Spleen (tissue), 11 donors: ENCODE results near the gene TEX13D. TPM values are rescaled to one million over a fixed set of nuclear protein-coding genes. Genes with fewer than 3 reads are reported as not detected.
A peak's percentile ranks its signal among the peaks of the same experiment; 100 is the strongest.

Source experiments
- DNase-seq: peaks from one replicate; pipeline ENCODE4 v3.0.0-alpha.2; 2020
- H3K27ac ChIP-seq, 8 donors: fragments of 200-600 bp; sonication (generic) in 7 of 8; 1 replicate in 4 of 8; 2 replicates in 4 of 8; pipeline versions ENCODE4 v1.5.0 to v1.8.0; 2016 to 2021; ENCODE audit warnings: inconsistent platforms in 4 of 8, mild to moderate bottlenecking in 4 of 8, moderate library complexity in 1 of 8
- H3K27me3 ChIP-seq, 7 donors: fragments of 200-600 bp; sonication (generic) in 6 of 7; replicated peaks in 1 of 7; 1 replicate in 4 of 7; 2 replicates in 3 of 7; pipeline versions ENCODE4 v1.5.0 to v1.8.0; 2016 to 2021; ENCODE audit warnings: inconsistent platforms in 3 of 7, mild to moderate bottlenecking in 1 of 7
- H3K36me3 ChIP-seq, 6 donors: fragments of 200-600 bp; sonication (generic) in 5 of 6; 1 replicate in 4 of 6; 2 replicates in 2 of 6; pipeline versions ENCODE4 v1.5.0 to v1.8.0; 2016 to 2021; ENCODE audit warnings: inconsistent platforms in 2 of 6
- H3K4me1 ChIP-seq, 6 donors: fragments of 200-600 bp; sonication (generic) in 5 of 6; 1 replicate in 3 of 6; 2 replicates in 3 of 6; pipeline versions ENCODE4 v1.5.0 to v1.8.0; 2016 to 2021; ENCODE audit warnings: inconsistent platforms in 3 of 6
- H3K4me3 ChIP-seq, 8 donors: fragments of 200-600 bp; sonication (generic) in 7 of 8; 1 replicate in 4 of 8; 2 replicates in 4 of 8; pipeline versions ENCODE4 v1.5.0 to v1.8.0; 2016 to 2021; ENCODE audit warnings: inconsistent platforms in 4 of 8, mild to moderate bottlenecking in 4 of 8, moderate library complexity in 2 of 8
- H3K9me3 ChIP-seq, 8 donors: fragments of 200-600 bp; sonication (generic) in 7 of 8; 1 replicate in 4 of 8; 2 replicates in 4 of 8; pipeline versions ENCODE4 v1.5.0 to v1.8.0; 2016 to 2021; ENCODE audit warnings: inconsistent platforms in 4 of 8
- CTCF ChIP-seq, 11 experiments: fragments of 200-600 bp in 7 of 11; fragments of 450-650 bp in 4 of 11; sonication (generic) in 4 of 11; IDR thresholded peaks in 8 of 11; conservative IDR thresholded peaks in 3 of 11; 1 replicate in 7 of 11; 2 replicates in 4 of 11; pipeline versions ENCODE4 v1.4.0 to v1.8.0; 2016 to 2021; ENCODE audit warnings: antibody characterized with exemption in 11 of 11, inconsistent platforms in 4 of 11, mild to moderate bottlenecking in 1 of 11
- POLR2A ChIP-seq, 3 donors: fragments of 450-650 bp; IDR thresholded peaks; one replicate each; pipeline ENCODE4 v1.5.1; 2017; ENCODE audit warnings: antibody characterized with exemption in 3 of 3, mild to moderate bottlenecking in 1 of 3
- POLR2AphosphoS5 ChIP-seq, 3 donors: sonication (generic); formaldehyde crosslinking; IDR thresholded peaks; one replicate each; pipeline ENCODE4 v1.5.1; 2017; ENCODE audit warnings: antibody characterized with exemption in 3 of 3
- WGBS, 5 donors: extraction: QIAGEN DNeasy Blood & Tissue Kit in 3 of 5; methylation state at CpG; one replicate each; pipeline versions ENCODE4 v1.1.5 to v1.1.7; 2013 to 2018; 5-methylcytosine and 5-hydroxymethylcytosine counted together
- intact Hi-C: fragments of 100-400 bp; cut with DNase I; formaldehyde crosslinking; loops from one replicate; pipeline ENCODE4 v1.15.0; 2023; ENCODE audit warnings: low total_unique reads
- polyA plus RNA-seq, 3 donors: library from polyadenylated mRNA; stranded (reverse); fragments of 200-250 nt; gene quantifications; one replicate each; pipeline ENCODE4 v1.2.1, GENCODE V29; 2013
- total RNA-seq, 7 donors: library from RNA; depleted of rRNA in 3 of 7; stranded (reverse); fragments of >200 nt in 3 of 7; fragmentation: NEBNext Ultra II Directional in 4 of 7; extraction: Animal tissue kit (Norgen Biotek cat#: 25700) in 4 of 7; gene quantifications; one replicate each; pipeline versions ENCODE4 v1.1.0 to v1.2.1, GENCODE V29; 2016 to 2021
- donor health status: healthy with polysubstance abuse.
- donor health status: DM: no; HTN: no; CAD: no; lungs with moderate emphysema.
- donor health status: DM: no; HTN: no; CAD: no.
- donor health status: Bipolar disorder and iron deficiency.
- donor health status: healthy.
- donor health status: DM: no; HTN: no; CAD: no.
- donor health status: DM: yes; HTN: yes; CAD: no.

TEX13D gene
- total and polyA plus RNA-seq, 10 donors, result 0.03 to 0.07 TPM; not detected in 8

DNA sequence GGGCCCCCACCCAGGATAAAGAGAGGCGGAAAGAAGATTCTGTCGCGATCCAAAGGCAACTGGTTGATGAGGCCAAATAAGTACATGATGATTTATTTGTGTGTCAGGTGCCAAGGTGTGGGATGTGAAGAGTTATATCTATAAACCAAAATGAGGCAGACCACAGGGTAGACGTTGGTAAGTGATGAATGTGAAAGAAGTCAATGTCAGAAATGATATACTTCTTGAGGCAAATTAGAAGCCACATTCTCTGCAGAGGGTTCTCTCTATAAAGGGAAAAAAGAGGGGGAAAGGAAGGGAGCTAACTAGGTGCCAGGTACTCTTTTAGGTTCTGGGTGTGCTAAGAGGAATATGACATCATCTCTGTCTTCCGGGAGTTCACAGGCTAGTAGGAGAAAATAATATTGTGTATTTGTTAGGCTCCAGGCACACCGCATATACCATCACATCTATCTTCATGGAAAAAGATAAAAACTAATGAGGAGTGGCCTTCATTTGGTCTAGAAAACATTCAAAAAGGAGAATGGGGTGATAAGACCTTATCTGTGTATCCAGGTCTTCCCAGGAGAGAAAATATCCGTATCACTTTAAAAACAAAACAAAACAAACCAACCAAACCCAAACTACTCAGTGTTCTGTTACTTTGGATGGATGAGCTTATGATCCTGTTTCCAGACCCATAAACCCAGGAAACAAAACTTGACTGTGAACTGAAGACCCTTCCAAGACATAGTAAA lies 9.1 kb downstream of the TEX13D start:
- 47 to 69% (median 59%) methylated on average over 7 of the region's 7 CpGs for WGBS, 5 donors
- TF ChIP-seq POLR2A (IDR thresholded peaks at IDR 0.05) (no peak), POLR2AphosphoS5 (IDR thresholded peaks at IDR 0.05) (no peak)
- H3K4me3 ChIP-seq, result no peak overlapping the region
- H3K4me1 ChIP-seq, result no peaks in the 10 kb centered on the region
- no peaks in the 10 kb centered on the region for H3K36me3 ChIP-seq
- intact Hi-C loops, result no loop called here
- no peaks in the 10 kb centered on the region for H3K27me3 ChIP-seq
- H3K9me3 ChIP-seq, result no peaks in the 10 kb centered on the region
- H3K27ac ChIP-seq, result peak overlapping the region in 6 of 8 donors; percentile 5 to 74 (median 56)
- DNase-seq, result no peak

DNA sequence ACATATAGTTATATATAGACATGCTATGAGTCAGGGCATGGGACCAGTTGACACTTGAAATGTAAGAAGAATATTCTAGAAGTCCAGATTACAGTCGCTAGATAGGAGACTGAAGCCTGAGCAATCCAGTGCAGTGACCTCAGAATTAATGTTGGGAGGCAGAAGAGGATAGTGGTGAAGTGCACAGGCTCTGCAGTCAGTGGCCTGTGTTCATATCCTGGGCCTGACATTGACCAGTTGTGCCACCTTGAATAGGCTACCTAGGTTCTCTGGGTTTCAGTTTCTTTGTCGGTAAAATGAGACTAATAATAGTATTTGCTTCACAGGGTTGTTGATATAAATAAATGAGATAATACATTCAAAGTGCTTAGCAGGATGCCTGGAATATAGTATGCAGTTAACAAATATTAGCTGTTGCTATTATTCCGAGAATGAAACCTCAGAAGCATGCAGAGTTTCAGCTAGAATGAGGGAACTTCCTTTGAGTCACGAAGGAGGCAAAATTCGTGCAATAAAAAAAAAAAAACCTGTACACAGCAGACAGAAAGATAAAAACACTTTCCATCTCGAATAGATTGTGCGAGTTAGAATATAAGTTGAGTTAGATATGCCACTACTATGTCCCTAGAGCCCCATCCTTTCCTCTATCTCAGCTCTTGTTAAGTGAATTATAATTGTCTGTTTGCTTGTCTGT lies 9.9 kb downstream of the TEX13D start:
- Histone ChIP-seq H3K27ac (peak overlapping the region in 6 of 8 donors; percentile 5 to 74 (median 56)), H3K4me3 (no peak overlapping the region), H3K4me1 (no peaks in the 10 kb centered on the region), H3K36me3 (no peaks in the 10 kb centered on the region), H3K27me3 (no peaks in the 10 kb centered on the region), H3K9me3 (no peaks in the 10 kb centered on the region)
- TF ChIP-seq CTCF (IDR thresholded peaks at IDR 0.05 in 8 of 11, conservative IDR thresholded peaks at IDR 0.05 in 3 of 11) (no peak), POLR2A (IDR thresholded peaks at IDR 0.05) (no peak)
- intact Hi-C loops, result no loop called here
- no peak for DNase-seq
- 55 to 79% (median 67%) methylated on average over 7 of the region's 7 CpGs for WGBS, 5 donors

- Histone ChIP-seq H3K27ac (peak overlapping the region in 4 of 8 donors; percentile 50 to 80 (median 68)), H3K4me3 (no peak overlapping the region), H3K36me3 (no peaks in the 10 kb centered on the region), H3K9me3 (no peaks in the 10 kb centered on the region), H3K27me3 (no peaks in the 10 kb centered on the region), H3K4me1 (no peaks in the 10 kb centered on the region)
- TF ChIP-seq CTCF (IDR thresholded peaks at IDR 0.05 in 8 of 11, conservative IDR thresholded peaks at IDR 0.05 in 3 of 11) (no peak), POLR2A (IDR thresholded peaks at IDR 0.05) (no peak), POLR2AphosphoS5 (IDR thresholded peaks at IDR 0.05) (no peak)
- intact Hi-C loops, result no loop called here
- no peak for DNase-seq
These were observed 10.6 kb downstream of the TEX13D start for GRCh38 chrX:124343016-124343415.

DNA sequence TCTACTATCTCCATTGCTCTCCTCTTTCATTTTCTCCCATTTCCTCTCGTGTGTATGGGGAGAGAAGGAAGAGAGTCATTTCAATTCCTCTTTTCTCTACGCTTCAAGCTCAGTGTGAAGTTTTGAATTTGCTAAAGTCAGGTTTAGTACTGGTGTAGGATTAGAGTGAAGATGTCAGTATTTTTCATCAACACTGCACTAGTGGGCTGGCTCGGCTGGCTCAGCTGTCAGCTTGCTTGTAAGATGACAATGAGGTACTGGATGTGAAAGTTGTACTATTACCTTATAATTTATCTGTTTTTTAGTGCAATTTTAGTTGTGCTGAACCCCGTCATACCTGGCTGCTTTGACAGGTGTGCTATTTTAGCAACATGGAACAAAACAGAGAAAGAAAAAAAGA lies 11.8 kb downstream of the TEX13D start:
- H3K9me3 ChIP-seq, result no peaks in the 10 kb centered on the region
- H3K4me1 ChIP-seq, result no peaks in the 10 kb centered on the region
- H3K4me3 ChIP-seq, result no peak overlapping the region
- no peak for DNase-seq
- H3K36me3 ChIP-seq, result no peaks in the 10 kb centered on the region
- TF ChIP-seq POLR2AphosphoS5 (IDR thresholded peaks at IDR 0.05) (no peak), CTCF (IDR thresholded peaks at IDR 0.05 in 8 of 11, conservative IDR thresholded peaks at IDR 0.05 in 3 of 11) (no peak), POLR2A (IDR thresholded peaks at IDR 0.05) (no peak)
- peak overlapping the region in 4 of 8 donors; percentile 22 to 80 (median 68) for H3K27ac ChIP-seq
- 47 to 60% (median 49%) methylated on average over 4 of the region's 4 CpGs for WGBS, 5 donors
- intact Hi-C loops, result no loop called here
- H3K27me3 ChIP-seq, result no peaks in the 10 kb centered on the region
